ENCODE measurements around the gene HNF4A.

Gene HNF4A

GRCh38 chr20:44435630-44436335, 80.3 kb downstream of the HNF4A start:
- no peaks in the 10 kb centered on the region for H3K27me3 ChIP-seq (ENCODE audit: control insufficient read depth, insufficient read depth, low read length)
- no peaks in the 10 kb centered on the region for H3K36me3 ChIP-seq (ENCODE audit: control insufficient read depth, insufficient read depth, low read length)
- no peaks in the 10 kb centered on the region for H3K9me3 ChIP-seq (ENCODE audit: control insufficient read depth, low read length)
- H3K4me1 ChIP-seq (ENCODE audit: control insufficient read depth, insufficient read depth, low read length), result peaks cover 35% of the 10 kb centered on the region
- no peak overlapping the region for H3K9ac ChIP-seq (ENCODE audit: low read length)
- H3K4me3 ChIP-seq (ENCODE audit: low read length), result no peak overlapping the region

- Histone ChIP-seq H3K4me1 (ENCODE audit: control insufficient read depth, insufficient read depth, low read length) (peaks cover 35% of the 10 kb centered on the region), H3K36me3 (ENCODE audit: control insufficient read depth, insufficient read depth, low read length) (no peaks in the 10 kb centered on the region), H3K4me3 (ENCODE audit: low read length) (no peak overlapping the region), H3K9me3 (ENCODE audit: control insufficient read depth, low read length) (no peaks in the 10 kb centered on the region), H3K27me3 (ENCODE audit: control insufficient read depth, insufficient read depth, low read length) (no peaks in the 10 kb centered on the region), H3K9ac (ENCODE audit: low read length) (no peak overlapping the region)
Observed at GRCh38 chr20:44436393-44436792, 80.9 kb downstream of the HNF4A start.

DNA sequence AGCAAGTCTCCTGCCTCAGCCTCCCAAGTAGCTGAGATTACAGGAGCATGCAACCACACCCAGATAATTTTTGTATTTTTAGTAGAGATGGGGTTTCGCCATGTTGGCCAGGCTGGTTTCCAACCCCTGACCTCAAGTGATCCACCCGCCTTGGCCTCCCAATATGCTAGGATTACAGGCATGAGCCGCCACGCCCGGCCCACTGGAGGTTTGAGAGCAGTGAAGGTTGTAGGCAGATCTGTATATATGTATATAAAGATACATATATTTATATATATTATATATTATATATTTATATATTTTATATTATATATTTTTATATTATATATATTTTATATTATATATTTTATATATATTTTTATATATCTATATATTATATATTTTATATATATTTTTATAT, 82.0 kb downstream of the HNF4A start:
- no peaks in the 10 kb centered on the region for H3K27me3 ChIP-seq (ENCODE audit: control insufficient read depth, insufficient read depth, low read length)
- H3K36me3 ChIP-seq (ENCODE audit: control insufficient read depth, insufficient read depth, low read length), result no peaks in the 10 kb centered on the region
- H3K4me1 ChIP-seq (ENCODE audit: control insufficient read depth, insufficient read depth, low read length), result peaks cover 35% of the 10 kb centered on the region
- H3K9ac ChIP-seq (ENCODE audit: low read length), result no peak overlapping the region
- no peak overlapping the region for H3K4me3 ChIP-seq (ENCODE audit: low read length)
- H3K9me3 ChIP-seq (ENCODE audit: control insufficient read depth, low read length), result no peaks in the 10 kb centered on the region

DNA sequence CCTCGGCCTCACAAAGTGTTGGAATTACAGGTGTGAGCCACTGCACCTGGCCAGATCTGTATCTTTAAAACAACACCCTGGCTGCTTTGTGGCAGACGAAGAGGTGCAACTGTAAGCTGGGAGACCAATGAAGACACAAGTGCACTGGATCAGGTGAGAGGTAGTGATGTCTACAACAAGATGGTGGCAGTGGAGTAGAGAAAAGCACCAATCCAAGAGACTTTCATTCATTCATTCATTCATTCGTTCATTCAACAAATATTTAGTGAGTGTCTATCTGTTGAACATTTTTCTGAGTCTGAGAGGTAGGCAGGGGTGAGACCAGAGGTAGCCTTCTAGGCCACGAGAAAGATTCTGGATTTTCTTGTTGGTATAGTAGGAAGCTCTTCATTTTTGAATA, 83.3 kb downstream of the HNF4A start:
- Histone ChIP-seq H3K9me3 (ENCODE audit: control insufficient read depth, low read length) (no peaks in the 10 kb centered on the region), H3K4me3 (ENCODE audit: low read length) (no peak overlapping the region), H3K36me3 (ENCODE audit: control insufficient read depth, insufficient read depth, low read length) (no peaks in the 10 kb centered on the region), H3K27me3 (ENCODE audit: control insufficient read depth, insufficient read depth, low read length) (no peaks in the 10 kb centered on the region), H3K9ac (ENCODE audit: low read length) (no peak overlapping the region), H3K4me1 (ENCODE audit: control insufficient read depth, insufficient read depth, low read length) (peaks cover 35% of the 10 kb centered on the region)

GRCh38 chr20:44439318-44439717, 83.8 kb downstream of the HNF4A start:
- H3K27me3 ChIP-seq (ENCODE audit: control insufficient read depth, insufficient read depth, low read length), result no peaks in the 10 kb centered on the region
- H3K4me3 ChIP-seq (ENCODE audit: low read length), result no peak overlapping the region
- no peak overlapping the region for H3K9ac ChIP-seq (ENCODE audit: low read length)
- no peaks in the 10 kb centered on the region for H3K9me3 ChIP-seq (ENCODE audit: control insufficient read depth, low read length)
- peaks cover 30% of the 10 kb centered on the region for H3K4me1 ChIP-seq (ENCODE audit: control insufficient read depth, insufficient read depth, low read length)
- no peaks in the 10 kb centered on the region for H3K36me3 ChIP-seq (ENCODE audit: control insufficient read depth, insufficient read depth, low read length)

DNA sequence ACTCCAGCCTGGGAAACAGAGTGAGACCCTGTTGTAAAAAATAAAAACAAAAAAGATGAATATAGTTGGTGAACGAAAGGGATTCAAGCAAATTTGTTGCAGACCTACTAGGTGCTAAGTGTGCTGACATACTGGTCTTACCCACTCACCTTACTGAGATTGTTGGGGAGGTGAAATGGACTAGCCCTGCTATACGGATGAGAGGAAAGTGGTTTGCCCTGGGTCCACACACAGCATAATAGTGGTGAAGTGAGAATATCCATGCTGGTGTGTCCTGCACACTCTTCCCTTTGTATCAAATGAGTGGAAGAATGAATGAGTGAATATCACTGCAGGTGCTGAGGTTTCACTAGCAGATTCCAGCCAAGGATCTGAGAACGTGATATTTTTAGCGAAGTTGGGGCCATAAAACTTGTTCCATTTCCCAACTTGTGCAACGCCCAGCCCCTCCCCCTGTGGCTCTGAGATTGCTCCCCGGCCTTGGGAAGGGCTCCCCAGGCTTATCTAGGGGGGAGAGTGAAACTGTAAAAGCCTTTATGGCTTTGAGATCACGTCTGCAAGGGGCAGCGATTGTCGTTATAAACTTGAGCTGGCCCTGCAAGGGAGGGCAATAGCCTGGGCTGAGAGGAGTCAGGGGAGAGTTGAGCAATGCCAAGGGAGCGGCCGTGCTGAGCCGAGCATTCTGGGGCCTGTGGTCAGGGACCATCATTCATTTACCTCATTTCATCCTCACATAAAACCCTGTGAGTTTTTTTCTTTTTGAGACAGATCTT, 87.0 kb downstream of the HNF4A start:
- H3K4me3 ChIP-seq (ENCODE audit: low read length), result no peak overlapping the region
- H3K9me3 ChIP-seq (ENCODE audit: control insufficient read depth, low read length), result no peaks in the 10 kb centered on the region
- H3K9ac ChIP-seq (ENCODE audit: low read length), result no peak overlapping the region
- peaks cover 13% of the 10 kb centered on the region for H3K4me1 ChIP-seq (ENCODE audit: control insufficient read depth, insufficient read depth, low read length)
- H3K27me3 ChIP-seq (ENCODE audit: control insufficient read depth, insufficient read depth, low read length), result no peaks in the 10 kb centered on the region
- no peaks in the 10 kb centered on the region for H3K36me3 ChIP-seq (ENCODE audit: control insufficient read depth, insufficient read depth, low read length)

DNA sequence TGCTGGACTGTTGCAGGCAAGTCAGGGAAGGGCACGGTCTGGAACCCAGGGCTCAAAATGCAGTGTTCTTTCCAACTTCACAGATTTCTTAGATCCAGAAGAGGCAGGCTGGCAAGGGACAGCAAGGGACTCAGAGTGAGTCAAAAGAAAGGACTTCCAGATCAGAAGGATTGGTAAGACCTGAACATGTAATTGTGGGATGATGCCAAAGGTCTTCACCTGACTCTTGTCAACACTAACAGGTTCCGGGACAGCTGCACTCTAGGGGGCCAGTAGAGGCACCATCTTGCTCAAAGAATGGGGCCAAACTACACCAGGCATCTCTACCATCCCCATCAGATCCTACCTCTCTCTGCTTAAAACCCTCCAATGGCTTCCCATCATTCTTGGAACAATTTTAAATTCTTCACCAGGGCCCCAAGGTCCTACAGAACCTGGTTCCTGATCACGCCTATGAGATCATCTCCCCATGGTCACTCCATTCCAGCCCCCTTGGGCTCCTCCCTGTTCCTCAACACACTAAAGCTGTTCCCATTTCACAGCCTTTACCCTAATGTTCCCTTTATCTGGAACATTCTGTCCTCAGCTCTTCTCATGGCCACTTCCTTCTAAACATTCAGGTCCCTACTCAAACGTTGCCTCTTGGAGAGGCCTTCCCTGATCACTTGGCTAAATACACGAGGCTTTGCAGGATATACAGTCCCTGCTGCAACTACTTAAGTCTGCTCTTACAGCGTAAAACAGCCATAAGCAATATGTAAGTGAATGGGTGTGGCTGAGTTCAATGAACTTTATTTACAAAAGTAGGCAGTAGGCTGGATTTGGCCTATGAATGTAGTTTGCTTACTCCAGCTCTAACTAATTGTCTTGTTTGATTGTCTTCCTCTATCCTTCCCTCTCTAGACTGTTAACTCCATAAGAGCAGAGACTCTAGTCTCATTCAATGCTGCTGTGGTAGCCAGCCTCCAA, 90.5 kb downstream of the HNF4A start:
- Histone ChIP-seq H3K9ac (ENCODE audit: low read length) (no peak overlapping the region), H3K27me3 (ENCODE audit: control insufficient read depth, insufficient read depth, low read length) (no peaks in the 10 kb centered on the region), H3K4me1 (ENCODE audit: control insufficient read depth, insufficient read depth, low read length) (peaks cover 19% of the 10 kb centered on the region), H3K36me3 (ENCODE audit: control insufficient read depth, insufficient read depth, low read length) (no peaks in the 10 kb centered on the region), H3K4me3 (ENCODE audit: low read length) (no peak overlapping the region), H3K9me3 (ENCODE audit: control insufficient read depth, low read length) (no peaks in the 10 kb centered on the region)

DNA sequence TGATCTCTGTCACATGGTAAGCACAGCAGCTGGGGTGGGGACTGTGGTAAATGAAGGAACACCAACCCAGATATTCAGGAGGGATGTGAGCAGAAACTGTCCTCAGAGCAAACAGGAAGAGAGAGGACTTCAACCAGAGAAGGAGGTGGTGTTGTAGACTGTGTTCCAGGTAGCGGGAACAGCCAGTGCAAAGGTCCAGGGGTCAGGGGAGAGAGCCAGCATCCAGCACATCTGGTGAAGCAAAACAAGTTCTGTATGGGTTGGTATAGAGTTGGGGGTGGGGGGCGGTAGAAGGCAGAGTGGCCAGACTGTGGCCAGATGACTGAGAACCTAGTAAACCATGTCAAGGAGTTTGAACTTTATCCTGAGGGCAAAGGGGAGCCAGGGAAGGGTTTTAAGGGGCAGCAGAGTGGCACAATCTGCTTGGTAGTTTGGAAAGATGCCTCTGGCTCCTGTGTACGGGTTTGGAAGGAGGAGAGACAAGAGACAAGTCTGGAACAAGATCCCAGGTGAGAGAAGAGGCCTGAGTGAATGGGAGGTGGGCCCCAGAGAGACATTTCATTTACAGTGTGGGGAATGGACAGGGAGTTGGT, 92.4 kb downstream of the HNF4A start:
- H3K4me3 ChIP-seq (ENCODE audit: low read length), result no peak overlapping the region
- no peaks in the 10 kb centered on the region for H3K27me3 ChIP-seq (ENCODE audit: control insufficient read depth, insufficient read depth, low read length)
- H3K36me3 ChIP-seq (ENCODE audit: control insufficient read depth, insufficient read depth, low read length), result no peaks in the 10 kb centered on the region
- no peak overlapping the region for H3K9ac ChIP-seq (ENCODE audit: low read length)
- H3K9me3 ChIP-seq (ENCODE audit: control insufficient read depth, low read length), result no peaks in the 10 kb centered on the region
- peaks cover 19% of the 10 kb centered on the region for H3K4me1 ChIP-seq (ENCODE audit: control insufficient read depth, insufficient read depth, low read length)

DNA sequence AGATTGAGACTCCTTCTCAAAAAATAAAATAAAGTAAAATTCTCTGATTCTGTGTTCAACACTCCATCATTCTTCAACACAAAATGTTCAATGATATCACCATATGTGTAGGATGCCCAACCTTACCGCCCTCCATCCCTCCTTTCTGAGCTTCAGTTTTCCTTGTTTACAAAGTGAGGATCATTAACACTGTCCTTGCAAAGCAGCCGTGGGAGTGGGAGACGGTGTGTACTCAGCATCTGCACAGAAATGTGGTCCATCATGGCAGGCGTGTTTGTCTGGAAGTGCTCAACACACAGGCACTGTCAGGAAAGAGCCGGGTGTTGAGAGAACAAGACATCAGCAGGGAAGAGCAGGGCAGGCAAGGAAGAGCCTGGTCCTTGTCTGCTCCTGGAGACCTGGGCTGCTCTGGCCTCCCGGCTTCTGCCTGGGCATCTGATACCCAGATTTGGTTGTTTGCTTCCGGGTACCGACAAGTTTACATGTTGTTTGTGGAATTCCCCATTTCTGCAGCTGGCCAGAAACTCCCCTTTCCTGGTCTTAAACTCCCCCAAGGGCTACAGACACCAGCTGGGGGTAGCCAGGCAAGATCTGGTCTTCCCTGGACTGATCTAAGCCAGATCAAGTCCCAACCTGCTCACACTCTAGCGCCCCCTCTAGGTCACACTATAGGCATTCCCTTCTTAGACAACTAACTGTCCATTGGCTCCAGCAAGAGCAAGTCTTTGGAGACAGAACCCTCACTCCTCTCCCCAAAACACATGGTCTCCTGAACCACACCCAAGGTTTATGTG, 93.5 kb downstream of the HNF4A start:
- Histone ChIP-seq H3K4me3 (ENCODE audit: low read length) (no peak overlapping the region), H3K36me3 (ENCODE audit: control insufficient read depth, insufficient read depth, low read length) (no peaks in the 10 kb centered on the region), H3K9me3 (ENCODE audit: control insufficient read depth, low read length) (no peaks in the 10 kb centered on the region), H3K27me3 (ENCODE audit: control insufficient read depth, insufficient read depth, low read length) (no peaks in the 10 kb centered on the region), H3K4me1 (ENCODE audit: control insufficient read depth, insufficient read depth, low read length) (peaks cover 19% of the 10 kb centered on the region), H3K9ac (ENCODE audit: low read length) (no peak overlapping the region)

DNA sequence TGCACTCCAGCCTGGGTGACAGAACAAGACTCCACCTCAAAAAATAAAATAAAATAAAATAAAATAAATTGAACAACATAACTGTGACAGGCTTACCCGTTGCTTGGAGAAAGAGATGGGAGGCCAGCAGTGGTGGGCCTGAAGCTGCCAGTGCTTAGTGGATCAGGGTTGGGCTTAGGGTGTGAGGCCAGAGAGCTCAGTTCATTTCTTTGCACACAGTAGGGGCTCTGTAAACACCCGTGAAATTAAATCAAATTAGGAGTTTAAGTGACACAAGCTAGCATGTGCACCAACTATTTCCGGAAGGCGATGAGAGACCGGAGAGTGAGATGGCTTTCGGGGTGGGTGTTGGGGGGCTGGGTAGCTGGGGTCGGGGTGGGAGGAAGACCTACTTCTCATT, 94.4 kb downstream of the HNF4A start:
- Histone ChIP-seq H3K27me3 (ENCODE audit: control insufficient read depth, insufficient read depth, low read length) (no peaks in the 10 kb centered on the region), H3K4me3 (ENCODE audit: low read length) (no peak overlapping the region), H3K36me3 (ENCODE audit: control insufficient read depth, insufficient read depth, low read length) (no peaks in the 10 kb centered on the region), H3K4me1 (ENCODE audit: control insufficient read depth, insufficient read depth, low read length) (peaks cover 19% of the 10 kb centered on the region), H3K9ac (ENCODE audit: low read length) (no peak overlapping the region), H3K9me3 (ENCODE audit: control insufficient read depth, low read length) (no peaks in the 10 kb centered on the region)

DNA sequence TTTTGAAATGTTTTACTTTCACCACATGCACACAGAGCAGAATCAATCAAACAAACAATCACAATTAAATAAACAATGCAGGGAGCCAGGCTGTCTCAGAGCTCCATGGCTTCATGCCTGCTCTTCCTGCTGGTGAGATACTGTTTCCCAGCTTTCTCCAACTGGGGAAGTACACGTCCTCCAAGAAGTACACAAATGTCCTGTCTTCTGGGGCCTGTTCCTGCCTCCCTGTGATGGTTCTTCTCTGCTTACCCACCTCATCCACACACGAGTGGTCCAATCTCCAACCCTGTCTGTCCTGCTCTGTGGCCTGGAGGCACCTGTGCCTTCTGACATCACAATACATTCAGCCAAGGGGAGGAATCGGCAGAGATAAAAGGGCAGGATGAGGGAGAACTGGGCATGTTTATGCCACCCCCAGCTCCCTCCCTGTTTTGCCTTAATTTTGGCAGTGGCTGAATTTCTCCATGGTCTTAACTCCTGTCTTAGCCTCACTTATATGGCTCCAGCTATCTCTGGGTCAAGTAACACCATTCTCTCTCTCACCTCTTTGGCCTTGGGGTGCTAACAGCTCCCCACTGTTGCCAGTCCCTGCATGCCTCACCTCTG, 94.9 kb downstream of the HNF4A start:
- H3K9me3 ChIP-seq (ENCODE audit: control insufficient read depth, low read length), result no peaks in the 10 kb centered on the region
- no peak overlapping the region for H3K4me3 ChIP-seq (ENCODE audit: low read length)
- no peaks in the 10 kb centered on the region for H3K36me3 ChIP-seq (ENCODE audit: control insufficient read depth, insufficient read depth, low read length)
- no peak overlapping the region for H3K9ac ChIP-seq (ENCODE audit: low read length)
- peaks cover 19% of the 10 kb centered on the region for H3K4me1 ChIP-seq (ENCODE audit: control insufficient read depth, insufficient read depth, low read length)
- no peaks in the 10 kb centered on the region for H3K27me3 ChIP-seq (ENCODE audit: control insufficient read depth, insufficient read depth, low read length)
